Esophagus mucosa (tissue), 1 donor: ENCODE measurements around the gene VSTM5. TPM values are rescaled to one million over a fixed set of nuclear protein-coding genes. Genes with fewer than 3 reads are reported as not detected.
"Not testable (repeated sequence)": the region's sequence is repeated elsewhere in the genome, so short reads cannot be mapped to it uniquely, and the experiment has no call there.

Experiments
- ATAC-seq: fragments of 200-7000 bp; cut with Tn5 transposase; one replicate; pipeline ENCODE4 v1.9.1; 2020
- total RNA-seq: library from RNA; stranded (reverse); gene quantifications from one replicate; pipeline ENCODE4 v1.2.4, GENCODE V29; 2023
- donor health status: DM: yes; HTN: yes; CAD: no.

Gene VSTM5
- total RNA-seq, 1 donor from 2014 or later: 0.16 TPM

DNA sequence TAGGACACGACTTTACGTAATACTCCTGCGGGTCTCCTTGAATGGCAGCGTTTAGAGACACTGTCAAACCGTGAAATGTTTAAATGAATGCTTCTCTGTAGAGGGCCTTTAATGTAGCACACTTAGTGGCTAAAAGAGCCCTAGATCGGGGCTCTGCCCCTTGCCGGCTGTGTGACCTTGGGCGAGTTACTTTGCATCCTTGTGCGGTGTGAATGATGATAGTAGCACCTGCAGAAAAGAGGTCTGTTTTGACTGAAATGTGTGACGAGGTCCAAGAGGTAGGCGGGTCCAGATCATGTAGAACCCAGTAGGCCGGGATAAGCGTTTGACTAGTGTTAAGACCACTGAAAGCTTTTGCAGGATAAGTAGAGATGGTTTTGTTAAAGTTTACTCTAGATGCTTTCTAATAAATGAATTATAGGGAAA is 65.5 kb downstream of the VSTM5 start:
- no peak for ATAC-seq

DNA sequence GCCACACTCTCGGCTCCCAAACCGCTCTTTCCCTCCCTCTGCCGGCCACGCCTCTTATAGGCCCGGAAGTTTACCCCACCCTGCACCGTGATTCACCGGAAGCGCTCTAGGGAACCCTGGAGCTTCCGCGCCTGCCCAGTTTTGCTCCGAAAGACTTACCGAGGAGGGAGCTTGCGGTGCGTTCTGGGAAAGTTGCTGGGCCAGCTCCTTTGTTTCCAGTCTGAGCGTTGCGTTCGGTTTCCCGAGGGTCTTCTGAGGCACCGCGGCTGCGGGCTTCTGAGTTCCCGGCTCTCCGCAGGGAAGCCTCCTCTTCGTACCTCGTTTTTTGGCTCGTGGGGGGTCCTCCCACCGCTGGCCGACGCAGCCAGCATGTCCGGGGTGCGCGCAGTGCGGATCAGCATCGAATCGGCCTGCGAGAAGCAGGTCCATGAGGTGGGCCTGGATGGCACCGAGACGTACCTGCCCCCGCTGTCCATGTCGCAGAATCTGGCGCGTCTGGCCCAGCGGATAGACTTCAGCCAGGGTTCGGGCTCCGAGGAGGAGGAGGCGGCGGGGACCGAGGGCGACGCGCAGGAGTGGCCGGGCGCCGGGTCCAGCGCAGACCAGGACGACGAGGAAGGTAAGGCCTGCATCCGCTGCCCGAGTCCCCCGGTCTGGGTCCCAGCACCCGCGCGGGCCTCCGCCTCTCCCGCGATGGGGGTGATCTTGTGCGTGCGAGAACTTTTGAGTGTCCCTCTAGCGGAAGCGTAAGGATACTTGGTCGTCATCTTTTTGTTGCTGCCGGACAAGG is 66.1 kb downstream of the VSTM5 start, which contains the start of gene MED17:
Gene MED17, plus strand, starts transcription at position 138 of the 790 bp plus-strand sequence. Its CDS starts 232 bp downstream, at position 370.
- peak; percentile 100 for ATAC-seq

DNA sequence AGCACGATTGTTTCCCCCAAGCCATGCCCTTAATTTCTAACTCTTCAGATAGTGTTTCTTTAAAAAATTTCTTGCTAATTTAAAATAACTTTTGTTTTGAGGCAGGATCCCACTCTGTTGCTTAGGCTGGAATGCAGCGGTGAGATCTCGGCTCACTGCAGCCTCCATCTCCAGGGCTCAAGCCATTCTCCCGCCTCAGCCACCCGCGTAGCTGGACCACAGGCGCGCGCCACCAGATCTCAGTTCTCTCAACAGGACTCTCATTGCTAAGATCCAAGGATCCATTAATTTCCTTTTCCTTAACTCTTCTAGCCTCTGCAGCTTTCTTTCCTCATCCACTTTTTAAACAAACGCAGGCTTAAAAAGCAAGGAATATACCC is 66.7 kb downstream of the VSTM5 start:
- ATAC-seq: peak; percentile 5

DNA sequence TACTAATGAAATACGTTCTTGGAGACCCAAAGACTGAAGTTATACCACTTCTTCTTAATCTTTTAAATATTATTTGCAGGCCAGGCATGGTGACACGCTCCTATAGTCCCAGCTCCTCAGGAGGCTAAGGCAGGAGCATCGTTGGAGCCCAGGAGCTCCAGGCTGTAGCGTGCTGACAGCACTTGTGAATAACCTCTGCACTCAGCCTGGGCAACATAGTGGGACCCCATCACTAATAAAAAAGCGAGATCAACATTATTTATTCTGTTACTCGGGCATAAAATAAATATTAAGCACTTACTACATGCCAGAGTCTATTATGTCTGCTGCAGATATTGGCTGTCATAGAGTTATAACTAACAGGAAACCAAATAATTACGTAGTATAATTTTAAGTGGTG is 67.1 kb downstream of the VSTM5 start:
- no peak for ATAC-seq

DNA sequence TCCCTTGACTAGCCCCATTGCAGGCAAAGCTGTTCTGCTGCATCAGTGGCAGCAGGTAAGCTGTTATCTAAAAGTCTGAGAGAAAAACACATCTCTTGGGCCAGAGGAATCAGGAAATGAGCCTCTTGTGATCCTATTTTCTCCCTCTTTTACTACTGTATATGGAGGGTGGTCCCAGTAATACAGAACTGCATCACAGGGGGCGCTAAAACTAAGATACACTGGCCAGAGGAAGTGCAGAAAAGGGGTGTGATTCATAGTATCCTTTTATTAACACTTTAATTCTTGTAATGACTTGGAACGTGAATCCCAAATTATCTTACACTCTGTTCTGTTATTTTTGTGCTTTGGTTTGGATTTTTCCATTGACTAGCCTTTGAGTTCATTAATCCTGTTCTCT is 75.1 kb downstream of the VSTM5 start:
- no peak for ATAC-seq

DNA sequence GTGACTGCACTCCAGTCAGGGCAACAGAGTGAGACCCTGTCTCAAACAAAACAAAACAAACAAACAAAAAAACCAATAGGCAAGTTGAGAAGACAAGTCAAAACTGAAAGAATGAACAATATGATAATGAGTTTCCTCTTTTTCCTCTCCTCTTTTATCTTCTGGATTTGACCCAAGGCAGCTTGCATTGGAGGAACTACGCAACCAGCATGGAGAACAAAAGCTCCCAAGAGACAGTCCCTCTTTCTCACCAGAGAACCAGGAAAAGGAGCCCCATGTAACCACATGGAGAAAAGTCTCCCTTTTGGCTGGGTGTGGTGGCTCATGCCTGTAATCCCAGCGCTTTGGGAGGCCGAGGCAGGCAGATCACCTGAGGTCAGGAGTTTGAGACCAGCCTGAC is 75.9 kb downstream of the VSTM5 start:
- not testable (repeated sequence) for ATAC-seq

DNA sequence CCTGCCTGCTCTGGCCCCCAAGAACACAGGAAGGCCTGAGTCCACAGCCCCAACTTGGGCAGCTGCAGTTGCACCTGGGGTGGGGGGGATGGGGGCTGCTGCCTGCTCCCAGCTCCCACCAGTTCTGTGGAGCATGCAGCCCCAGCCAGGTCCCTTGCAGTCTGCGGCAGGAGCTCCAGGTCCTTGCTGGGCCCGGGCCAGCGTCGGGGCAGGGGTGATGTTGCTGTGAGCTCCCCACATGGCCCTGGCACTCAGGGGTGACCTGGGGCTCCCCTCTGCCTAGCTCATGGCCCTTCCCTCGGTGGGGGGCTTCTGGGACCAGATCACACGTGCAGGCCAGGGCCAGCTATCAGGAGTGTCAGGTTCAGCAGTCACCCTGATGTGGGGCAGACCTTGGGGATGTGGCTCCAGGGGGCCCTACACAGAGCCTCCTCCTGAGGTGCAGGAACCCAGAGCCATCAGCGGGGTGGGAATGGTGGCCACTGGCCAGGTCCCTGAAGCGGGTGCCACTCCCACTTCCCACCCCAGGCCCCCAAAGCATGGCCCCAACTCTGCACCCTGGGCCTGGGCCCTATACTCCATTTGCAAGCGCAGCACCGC is 76.7 kb downstream of the VSTM5 start:
- no peak for ATAC-seq

DNA sequence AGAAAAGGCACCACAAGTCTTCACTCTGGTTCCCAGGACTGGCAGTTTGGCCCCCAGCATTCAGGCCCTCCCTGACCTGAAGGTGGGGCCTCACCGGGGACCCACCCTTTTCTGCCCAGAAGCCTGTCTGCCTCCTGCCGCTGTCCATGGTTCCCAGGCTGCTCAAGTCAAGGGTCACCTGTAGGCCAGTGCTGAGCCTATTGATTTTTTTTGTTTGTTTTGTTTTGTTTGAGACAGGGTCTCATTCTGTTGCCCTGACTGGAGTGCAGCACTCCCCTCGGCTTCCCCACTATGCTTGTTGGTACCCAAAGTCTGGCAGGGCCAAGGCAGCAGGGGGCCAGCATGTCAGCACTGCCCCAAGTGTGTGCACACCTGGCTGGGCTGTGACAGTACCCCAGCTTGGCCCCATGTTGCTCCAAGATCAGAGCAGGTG is 77.4 kb downstream of the VSTM5 start:
- no peak for ATAC-seq

DNA sequence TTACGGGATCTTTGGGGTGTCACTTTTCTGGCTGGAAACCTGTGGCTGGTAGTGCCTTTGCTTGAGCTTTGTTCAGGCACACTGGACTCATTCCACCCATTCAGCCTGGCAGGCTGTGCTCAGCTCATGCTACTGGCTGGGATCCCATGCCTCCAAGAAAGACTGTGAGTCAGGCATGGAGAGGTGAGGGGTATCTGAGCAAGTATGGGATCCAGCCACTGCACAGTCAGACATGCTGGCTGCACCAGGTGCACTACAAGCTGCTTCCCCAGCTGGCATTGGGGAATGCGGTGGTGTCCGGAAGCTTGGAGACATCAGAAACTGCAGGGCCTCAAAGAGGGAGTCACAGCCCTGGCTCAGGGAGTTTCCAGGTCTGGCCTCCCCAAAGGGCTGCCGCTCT is 78.3 kb downstream of the VSTM5 start:
- ATAC-seq: peak; percentile 55

DNA sequence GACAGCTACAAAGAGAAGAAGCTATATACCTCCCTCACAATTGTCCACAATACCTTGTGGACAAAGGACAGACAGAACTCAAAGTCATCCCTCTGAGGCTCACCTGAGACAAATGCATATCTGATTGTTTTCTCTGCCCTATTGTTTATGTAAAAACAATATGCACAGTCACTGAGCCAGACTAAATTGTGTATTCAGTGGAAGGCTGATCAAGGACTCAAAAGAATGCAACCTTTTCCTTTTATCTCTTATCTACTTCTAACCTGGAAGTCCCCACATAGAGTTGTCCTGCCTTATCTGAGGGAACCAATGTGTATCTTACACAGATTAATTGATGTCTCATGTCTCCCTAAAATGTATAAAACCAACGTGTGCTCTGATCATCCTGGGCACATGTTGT is 80.3 kb downstream of the VSTM5 start:
- no peak for ATAC-seq

Other genes with a start within 250 kb of the VSTM5 start
- gene CEP295, start 188.9 kb downstream of the VSTM5 start, total RNA-seq: 4.9 TPM
- 70.3 TPM for gene TAF1D, start 109.1 kb downstream of the VSTM5 start, total RNA-seq
- 7.7 TPM for gene C11orf54, start 108.9 kb downstream of the VSTM5 start, total RNA-seq
- 16.0 TPM for gene MED17, start 66.3 kb downstream of the VSTM5 start, total RNA-seq
- 13.0 TPM for gene HEPHL1, start 170.7 kb upstream of the VSTM5 start, total RNA-seq